LNCaP clone FGC (cell line): ENCODE measurements around the gene GTF2E1.

Experiments
- DNase-seq: peaks from one replicate; pipeline ENCODE4 v3.0.0-alpha.2; 2011; ENCODE audit warnings: low read depth
- H3K4me3 ChIP-seq: 2 replicates; pipeline ENCODE4 v1.5.1; 2011; ENCODE audit warnings: mild to moderate bottlenecking, low read depth, low read length, control low read depth
- CTCF ChIP-seq: IDR thresholded peaks from 2 replicates; pipeline ENCODE4 v1.5.1; 2012; ENCODE audit warnings: mild to moderate bottlenecking; ENCODE audit not compliant: control insufficient read depth, insufficient read depth; ENCODE audit errors: extremely low read depth

Gene GTF2E1

GRCh38 chr3:120741837-120742197 lies 727 bp upstream of the GTF2E1 start:
- DNase-seq: no peak
- TF ChIP-seq CTCF: no peak
- H3K4me3 ChIP-seq: peak overlapping the region; percentile 99

DNA sequence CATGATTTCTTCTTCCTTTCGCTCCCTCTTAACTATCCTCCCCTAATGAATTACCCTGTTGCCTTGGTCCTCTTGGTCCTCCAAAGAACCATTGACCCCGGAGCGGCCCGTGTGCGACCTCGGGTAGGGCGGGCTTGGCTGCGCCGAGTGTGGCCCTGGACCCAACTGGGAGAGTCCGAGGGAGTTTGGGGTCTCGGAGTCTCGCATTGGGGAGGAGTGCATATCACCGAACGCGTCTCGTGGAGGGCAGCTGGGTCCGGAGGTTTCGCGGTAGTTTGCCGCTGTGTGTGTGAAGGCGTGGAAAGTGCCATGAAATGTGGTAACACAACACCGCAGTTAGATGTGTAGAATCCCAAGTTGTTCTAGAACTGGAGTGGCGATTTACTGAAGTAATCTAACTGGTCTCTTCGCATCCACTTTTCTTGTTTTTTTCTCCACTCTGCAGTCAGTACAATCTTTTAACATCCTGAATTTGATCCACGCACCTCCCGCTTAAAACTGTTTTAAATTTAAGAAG lies 363 bp downstream of the GTF2E1 start:
- DNase-seq: no peak
- TF ChIP-seq CTCF: no peak
- H3K4me3 ChIP-seq: peak overlapping the region; percentile 99

GRCh38 chr3:120743556-120744195 lies 1.1 kb downstream of the GTF2E1 start:
- TF ChIP-seq CTCF: no peak
- peak overlapping the region; percentile 99 for H3K4me3 ChIP-seq
- no peak for DNase-seq

GRCh38 chr3:120745466-120745865 lies 2.9 kb downstream of the GTF2E1 start:
- no peak overlapping the region for H3K4me3 ChIP-seq
- DNase-seq: no peak
- no peak for TF ChIP-seq CTCF

DNA sequence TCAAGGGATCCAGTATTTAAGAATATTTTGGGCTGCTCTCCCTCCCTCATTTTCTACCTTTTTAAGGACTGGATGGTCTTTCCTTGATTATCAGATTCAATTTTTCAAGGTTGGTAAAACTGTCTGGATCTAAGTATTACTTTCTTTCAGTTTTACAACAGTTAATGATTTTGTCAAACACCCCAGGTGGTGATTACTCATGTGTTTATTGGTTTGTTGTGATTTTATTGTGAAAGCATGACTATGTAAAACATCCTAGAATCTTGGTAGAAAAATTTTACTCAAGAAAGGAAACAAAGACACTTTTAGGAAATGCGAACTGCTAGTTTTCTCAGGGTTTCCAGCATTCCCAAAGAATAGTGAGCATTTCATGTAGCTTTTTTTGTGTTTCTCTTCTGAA lies 7.3 kb downstream of the GTF2E1 start:
- DNase-seq: no peak
- TF ChIP-seq CTCF: no peak

GRCh38 chr3:120752230-120752629 lies 9.7 kb downstream of the GTF2E1 start:
- no peak overlapping the region for H3K4me3 ChIP-seq
- no peak for TF ChIP-seq CTCF
- DNase-seq: no peak

More for the DNA sequence above, 7.3 kb downstream of the GTF2E1 start:
- H3K4me3 ChIP-seq: no peak overlapping the region

DNA sequence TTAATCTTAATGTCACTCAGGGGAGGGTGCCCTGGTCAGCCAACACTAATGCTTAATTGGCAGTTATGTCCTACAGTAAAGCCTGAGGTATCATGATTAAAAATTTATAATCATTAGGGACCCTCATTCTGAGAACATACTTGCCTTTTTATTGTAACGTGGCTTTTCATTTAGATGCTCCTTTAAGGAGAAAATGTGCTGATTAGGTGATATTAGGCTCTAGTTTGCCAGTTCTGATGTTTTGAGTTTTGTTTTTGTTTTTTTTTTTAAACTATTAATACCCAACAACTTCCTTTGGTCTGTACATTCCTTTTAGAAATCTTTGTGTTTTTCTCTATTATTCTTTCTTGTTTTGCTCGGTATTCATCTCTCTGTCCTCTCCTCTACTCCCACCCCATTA lies 10.3 kb downstream of the GTF2E1 start:
- TF ChIP-seq CTCF: no peak
- DNase-seq: no peak
- no peak overlapping the region for H3K4me3 ChIP-seq
